GM23338 (cell line): ENCODE measurements around the gene VMP1. TPM values are rescaled to one million over a fixed set of nuclear protein-coding genes. Genes with fewer than 3 reads are reported as not detected.
A peak's percentile ranks its signal among the peaks of the same experiment; 100 is the strongest.

ENCODE experiments used
- ATAC-seq: fragments of 200-7000 bp; cut with Tn5 transposase; 3 replicates; pipeline ENCODE4 v1.9.1; 2020
- DNase-seq: peaks from one replicate; pipeline ENCODE4 v3.0.0-alpha.2; 2015; ENCODE audit warnings: low spot score
- H2AFZ ChIP-seq: fragments of 200-600 bp; sonication (generic); 2 replicates; pipeline ENCODE4 v1.8.0; 2016; ENCODE audit warnings: antibody characterized with exemption, mild to moderate bottlenecking, moderate library complexity
- H3F3A ChIP-seq: fragments of 200-600 bp; sonication (generic); replicated peaks from 2 replicates; pipeline ENCODE4 v1.8.0; 2017; ENCODE audit warnings: antibody characterized with exemption, mixed run types, low read depth
- H3K27ac ChIP-seq: fragments of 200-600 bp; sonication (generic); 2 replicates; pipeline ENCODE4 v1.6.1; 2016; ENCODE audit warnings: low read depth
- H3K27me3 ChIP-seq: fragments of 200-600 bp; sonication (generic); 2 replicates; pipeline ENCODE4 v1.8.0; 2016; ENCODE audit warnings: mild to moderate bottlenecking, mixed run types, moderate library complexity; ENCODE audit not compliant: insufficient read depth
- H3K36me3 ChIP-seq: fragments of 200-600 bp; sonication (generic); 2 replicates; pipeline ENCODE4 v1.8.0; 2016; ENCODE audit warnings: mild to moderate bottlenecking; ENCODE audit not compliant: insufficient read depth
- H3K4me1 ChIP-seq: fragments of 200-600 bp; sonication (generic); 2 replicates; pipeline ENCODE4 v1.8.0; 2016; ENCODE audit warnings: mild to moderate bottlenecking, moderate library complexity; ENCODE audit not compliant: insufficient read depth
- H3K4me2 ChIP-seq: fragments of 200-600 bp; sonication (generic); 2 replicates; pipeline ENCODE4 v1.7.1; 2017; ENCODE audit warnings: mixed run types
- H3K4me3 ChIP-seq: fragments of 200-600 bp; sonication (generic); 2 replicates; pipeline ENCODE4 v1.6.1; 2016; ENCODE audit warnings: mixed run types
- H3K79me2 ChIP-seq: fragments of 200-600 bp; sonication (generic); replicated peaks from 2 replicates; pipeline ENCODE4 v1.8.0; 2017; ENCODE audit warnings: mild to moderate bottlenecking; ENCODE audit not compliant: insufficient read depth
- H3K9me2 ChIP-seq: fragments of 200-600 bp; sonication (generic); 2 replicates; pipeline ENCODE4 v1.8.0; 2017; ENCODE audit not compliant: insufficient read depth
- H4K20me1 ChIP-seq: fragments of 200-600 bp; sonication (generic); replicated peaks from 2 replicates; pipeline ENCODE4 v1.8.0; 2017; ENCODE audit warnings: mild to moderate bottlenecking; ENCODE audit not compliant: insufficient read depth
- H3K27ac Mint-ChIP-seq: 2 replicates; pipeline ENCODE4 v1.8.0; 2020; ENCODE audit warnings: inconsistent platforms, mild to moderate bottlenecking, moderate library complexity, mixed read lengths
- H3K27me3 Mint-ChIP-seq: 3 replicates; pipeline ENCODE4 v1.8.0; 2022; ENCODE audit warnings: low read depth, mild to moderate bottlenecking, moderate library complexity, mixed read lengths, inconsistent platforms; ENCODE audit not compliant: insufficient read depth, poor library complexity
- H3K36me3 Mint-ChIP-seq: 3 replicates; pipeline ENCODE4 v1.8.0; 2021; ENCODE audit warnings: low read depth, mild to moderate bottlenecking, inconsistent platforms, moderate library complexity, mixed read lengths
- H3K4me1 Mint-ChIP-seq: 3 replicates; pipeline ENCODE4 v1.8.0; 2020; ENCODE audit warnings: mild to moderate bottlenecking, inconsistent platforms, mixed read lengths
- H3K4me3 Mint-ChIP-seq: 3 replicates; pipeline ENCODE4 v1.8.0; 2021; ENCODE audit warnings: moderate library complexity, mild to moderate bottlenecking, inconsistent platforms, mixed read lengths
- H3K9me3 Mint-ChIP-seq: 3 replicates; pipeline ENCODE4 v1.8.0; 2020; ENCODE audit warnings: moderate library complexity, mild to moderate bottlenecking, inconsistent platforms, mixed read lengths
- CREB1 ChIP-seq: fragments of 250-450 bp; sonication (Bioruptor Pico); IDR thresholded peaks from 2 replicates; pipeline ENCODE4 v1.5.0; 2020; ENCODE audit warnings: low read depth, mild to moderate bottlenecking, moderate library complexity
- ETS1 ChIP-seq: IDR thresholded peaks from 2 replicates; pipeline ENCODE4 v1.6.1; 2016; ENCODE audit warnings: antibody characterized with exemption
- EZH2 ChIP-seq: fragments of 200-600 bp; sonication (generic); IDR thresholded peaks from one replicate; pipeline ENCODE4 v1.8.0; 2017; ENCODE audit warnings: antibody characterized with exemption, mild to moderate bottlenecking, low read depth; ENCODE audit not compliant: unreplicated experiment
- EZH2phosphoT487 ChIP-seq: fragments of 200-600 bp; sonication (generic); IDR thresholded peaks from one replicate; pipeline ENCODE4 v1.8.1; 2018; ENCODE audit warnings: antibody characterized with exemption; ENCODE audit not compliant: unreplicated experiment
- JUNB ChIP-seq: IDR thresholded peaks from one replicate; pipeline ENCODE4 v1.6.1; 2016; ENCODE audit warnings: antibody characterized with exemption; ENCODE audit not compliant: unreplicated experiment
- NANOG ChIP-seq: IDR thresholded peaks from 2 replicates; pipeline ENCODE4 v1.6.1; 2016; ENCODE audit warnings: antibody characterized with exemption, borderline replicate concordance
- POLR2AphosphoS5 ChIP-seq: IDR thresholded peaks from 2 replicates; pipeline ENCODE4 v1.6.1; 2016; ENCODE audit warnings: antibody characterized with exemption, low read depth
- REST ChIP-seq: IDR thresholded peaks from one replicate; pipeline ENCODE4 v1.6.1; 2018; ENCODE audit warnings: antibody characterized with exemption; ENCODE audit not compliant: unreplicated experiment
- STAT1 ChIP-seq: IDR thresholded peaks from one replicate; pipeline ENCODE4 v1.6.1; 2016; ENCODE audit warnings: antibody characterized with exemption; ENCODE audit not compliant: unreplicated experiment
- ZNF114 ChIP-seq: fragments of 250-450 bp; sonication (Bioruptor Pico); IDR thresholded peaks from 2 replicates; pipeline ENCODE4 v1.5.0; 2020; ENCODE audit warnings: mild to moderate bottlenecking, moderate library complexity
- ZNF331 ChIP-seq: fragments of 250-450 bp; sonication (Bioruptor Pico); IDR thresholded peaks from 2 replicates; pipeline ENCODE4 v1.5.0; 2020; ENCODE audit warnings: low read depth, mild to moderate bottlenecking, moderate library complexity
- ZNF462 ChIP-seq: fragments of 250-450 bp; sonication (Bioruptor Pico); IDR thresholded peaks from 2 replicates; pipeline ENCODE4 v1.5.0; 2020; ENCODE audit warnings: mild to moderate bottlenecking, moderate library complexity
- polyA plus RNA-seq: library from polyadenylated mRNA; unstranded; fragments of >200 nt; fragmentation: Nextera tagmentation; extraction: Ambion mirVana; gene quantifications from 2 replicates; pipeline ENCODE4 v1.2.1, GENCODE V29; 2016
- total RNA-seq: library from RNA; depleted of rRNA; stranded (reverse); fragments of >200 nt; shearing (Covaris generic); gene quantifications from 2 replicates; pipeline ENCODE4 v1.2.3, GENCODE V29; 2014
- TF ChIP-seq, protein P1 (sequence below), 2 experiments: fragments of 200-600 bp in 1 of 2; sonication (generic) in 1 of 2; conservative IDR thresholded peaks; 2 replicates each; pipeline versions ENCODE4 v1.5.1 to v1.6.1; 2016 to 2017; ENCODE audit warnings: antibody characterized with exemption in 2 of 2, low read depth in 2 of 2, mild to moderate bottlenecking in 2 of 2, moderate library complexity in 1 of 2

Gene VMP1
- total and polyA plus RNA-seq, 2 experiments from 2014 or later = 70.1 to 112 TPM

DNA sequence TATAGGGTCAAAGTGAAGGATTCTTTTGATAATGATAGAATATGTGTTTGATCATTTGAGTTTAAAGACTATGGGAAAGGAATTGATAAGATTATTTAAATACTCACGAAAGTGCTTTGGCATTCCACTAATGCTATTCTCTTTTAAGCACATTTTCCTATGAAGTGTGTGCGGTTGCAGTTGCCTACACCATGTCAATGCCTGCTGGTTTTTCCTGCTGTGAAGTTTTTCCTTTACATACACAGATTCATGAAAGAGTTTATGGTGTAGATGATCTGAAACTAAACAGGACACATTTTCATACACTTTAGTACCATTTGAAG, 78.7 kb downstream of the VMP1 start:
- peak overlapping the region; percentile 4; the same call in 1 of the 2 replicates for H3K4me2 ChIP-seq

More for the DNA sequence above, 78.7 kb downstream of the VMP1 start:
- peak; percentile 12; the same call in 2 of the 3 replicates for ATAC-seq
- no peak for DNase-seq
- H3K9me3 Mint-ChIP-seq = no peaks in the 10 kb centered on the region
- H3K4me3 ChIP-seq = no peak overlapping the region
- H3K27ac ChIP-seq = peak overlapping the region; percentile 87
- H3K4me1 ChIP-seq = peaks cover 36% of the 10 kb centered on the region
- no peaks in the 10 kb centered on the region for H3K79me2 ChIP-seq
- no peak for TF ChIP-seq ETS1
- TF ChIP-seq NANOG = no peak
- no peak for TF ChIP-seq EZH2phosphoT487
- TF ChIP-seq CREB1 = no peak
- TF ChIP-seq ZNF462 = no peak
- no peak for TF ChIP-seq POLR2AphosphoS5
- TF ChIP-seq ZNF331 (CRISPR knock-in tag) = no peak
- TF ChIP-seq, protein P1, sequence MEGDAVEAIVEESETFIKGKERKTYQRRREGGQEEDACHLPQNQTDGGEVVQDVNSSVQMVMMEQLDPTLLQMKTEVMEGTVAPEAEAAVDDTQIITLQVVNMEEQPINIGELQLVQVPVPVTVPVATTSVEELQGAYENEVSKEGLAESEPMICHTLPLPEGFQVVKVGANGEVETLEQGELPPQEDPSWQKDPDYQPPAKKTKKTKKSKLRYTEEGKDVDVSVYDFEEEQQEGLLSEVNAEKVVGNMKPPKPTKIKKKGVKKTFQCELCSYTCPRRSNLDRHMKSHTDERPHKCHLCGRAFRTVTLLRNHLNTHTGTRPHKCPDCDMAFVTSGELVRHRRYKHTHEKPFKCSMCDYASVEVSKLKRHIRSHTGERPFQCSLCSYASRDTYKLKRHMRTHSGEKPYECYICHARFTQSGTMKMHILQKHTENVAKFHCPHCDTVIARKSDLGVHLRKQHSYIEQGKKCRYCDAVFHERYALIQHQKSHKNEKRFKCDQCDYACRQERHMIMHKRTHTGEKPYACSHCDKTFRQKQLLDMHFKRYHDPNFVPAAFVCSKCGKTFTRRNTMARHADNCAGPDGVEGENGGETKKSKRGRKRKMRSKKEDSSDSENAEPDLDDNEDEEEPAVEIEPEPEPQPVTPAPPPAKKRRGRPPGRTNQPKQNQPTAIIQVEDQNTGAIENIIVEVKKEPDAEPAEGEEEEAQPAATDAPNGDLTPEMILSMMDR (conservative IDR thresholded peaks at IDR 0.05; ENCODE audit: low read depth in 2 of 2) = no peak
- no peak for TF ChIP-seq REST
- no peak for TF ChIP-seq STAT1
- TF ChIP-seq ZNF114 (CRISPR knock-in tag) = no peak
- no peak for TF ChIP-seq EZH2
- no peak for TF ChIP-seq JUNB
- no peak overlapping the region for H2AFZ ChIP-seq
- no peaks in the 10 kb centered on the region for H3K36me3 ChIP-seq
- H3K27me3 Mint-ChIP-seq = peaks cover 2% of the 10 kb centered on the region
- no peaks in the 10 kb centered on the region for H4K20me1 ChIP-seq
- H3K9me2 ChIP-seq = no peaks in the 10 kb centered on the region
- H3K4me1 Mint-ChIP-seq = peaks cover 41% of the 10 kb centered on the region
- H3K27ac Mint-ChIP-seq = peak overlapping the region; percentile 97
- no peaks in the 10 kb centered on the region for H3K36me3 Mint-ChIP-seq
- H3F3A ChIP-seq = no peaks in the 10 kb centered on the region
- no peak overlapping the region for H3K4me3 Mint-ChIP-seq
- no peaks in the 10 kb centered on the region for H3K27me3 ChIP-seq
